C4-2B (cell line): ENCODE data around the gene PLEKHA5.

Source experiments
- H3K27ac ChIP-seq: fragments of 450-650 bp; 2 replicates; pipeline ENCODE4 v1.5.1; 2017
- CTCF ChIP-seq: fragments of 450-650 bp; conservative IDR thresholded peaks from 2 replicates; pipeline ENCODE4 v1.5.1; 2017; ENCODE audit warnings: mild to moderate bottlenecking
- ZFX ChIP-seq: fragments of 450-650 bp; IDR thresholded peaks from 2 replicates; pipeline ENCODE4 v1.6.1; 2017

The PLEKHA5 gene

DNA sequence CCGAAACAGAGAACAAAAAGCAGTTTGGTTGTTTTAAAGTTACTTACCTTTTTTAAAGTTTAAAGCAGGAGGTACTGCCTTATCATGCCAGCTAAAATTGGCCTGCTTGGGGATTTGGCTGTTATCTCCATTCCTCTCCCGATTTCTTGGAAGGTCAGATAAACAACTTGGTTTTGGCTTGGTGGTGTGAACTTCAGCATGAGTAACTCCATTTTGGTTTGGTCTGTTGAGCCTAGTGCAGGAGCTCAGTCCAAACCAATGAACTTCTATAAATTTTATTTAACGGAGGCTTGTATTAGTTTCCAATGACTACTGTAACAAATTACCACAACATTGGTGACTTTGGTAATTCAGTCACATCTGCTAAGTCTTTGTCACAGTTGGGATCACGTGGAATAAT, 82.3 kb downstream of the PLEKHA5 start:
- TF ChIP-seq ZFX (no peak), CTCF (no peak)
- no peak overlapping the region for H3K27ac ChIP-seq

GRCh38 chr12:19212245-19212644, 82.7 kb downstream of the PLEKHA5 start:
- no peak for TF ChIP-seq CTCF
- no peak for TF ChIP-seq ZFX
- no peak overlapping the region for H3K27ac ChIP-seq

DNA sequence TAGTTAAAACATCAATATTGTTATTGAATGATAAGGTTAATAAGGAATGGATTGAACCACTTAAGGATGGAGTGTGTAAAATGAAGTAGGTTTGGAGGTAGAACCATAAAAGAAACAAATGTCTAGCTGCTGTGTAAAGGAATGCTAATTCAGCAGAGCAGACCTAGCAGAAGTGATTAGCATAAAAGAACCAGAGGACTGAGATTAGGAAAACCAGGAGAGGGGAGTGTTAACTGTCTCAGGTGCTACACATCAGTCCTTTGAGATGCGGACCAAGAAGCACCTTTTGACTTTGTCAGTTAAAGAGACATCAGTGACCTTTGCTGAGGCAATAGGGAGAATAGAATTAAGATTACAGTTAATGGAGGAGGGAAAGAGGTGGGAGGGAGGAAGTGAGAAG, 84.5 kb downstream of the PLEKHA5 start:
- H3K27ac ChIP-seq, result no peak overlapping the region
- TF ChIP-seq ZFX (no peak), CTCF (no peak)

- no peak overlapping the region for H3K27ac ChIP-seq
- TF ChIP-seq ZFX (no peak), CTCF (no peak)
Measured at GRCh38 chr12:19215115-19215514, 85.6 kb downstream of the PLEKHA5 start.

DNA sequence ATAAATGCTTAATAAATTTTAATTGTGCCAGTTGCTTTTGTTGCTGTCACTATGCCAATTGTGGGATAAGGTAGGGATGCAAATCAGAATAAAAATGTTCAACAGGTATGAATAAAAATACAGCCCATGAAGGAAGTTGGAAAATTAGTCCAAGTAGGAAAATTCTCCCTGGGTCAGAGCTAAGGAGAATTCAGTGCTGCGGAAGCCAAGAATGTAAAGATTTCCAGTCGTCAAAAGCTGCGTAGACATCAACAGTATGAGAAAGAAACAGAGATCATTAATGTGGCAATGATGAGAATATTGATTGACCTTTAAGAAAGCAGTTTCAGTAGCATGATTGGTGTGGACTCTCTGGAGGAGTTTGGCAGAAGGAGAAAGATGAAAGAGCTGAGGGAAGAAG, 87.9 kb downstream of the PLEKHA5 start:
- no peak for TF ChIP-seq ZFX
- no peak for TF ChIP-seq CTCF
- H3K27ac ChIP-seq, result no peak overlapping the region

DNA sequence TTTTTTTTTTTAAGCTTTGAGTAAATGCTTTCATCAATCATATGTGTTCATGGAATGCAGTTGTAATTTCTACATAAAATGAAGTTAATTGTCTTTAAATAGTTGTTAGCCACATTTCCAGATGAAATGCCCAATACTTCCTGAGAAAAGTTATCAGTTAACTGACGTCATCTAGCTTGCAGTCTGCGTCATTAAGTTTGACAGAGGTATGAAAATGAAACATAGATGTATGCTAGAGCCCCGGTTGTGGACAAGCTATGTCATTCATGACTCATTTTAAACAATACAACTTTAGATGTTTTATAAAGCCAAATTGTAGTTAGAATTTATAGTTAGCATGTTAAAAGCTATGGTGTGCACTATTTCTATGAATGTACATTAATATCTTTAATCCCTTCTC, 90.7 kb downstream of the PLEKHA5 start:
- no peak for TF ChIP-seq ZFX
- no peak for TF ChIP-seq CTCF
- H3K27ac ChIP-seq, result no peak overlapping the region

DNA sequence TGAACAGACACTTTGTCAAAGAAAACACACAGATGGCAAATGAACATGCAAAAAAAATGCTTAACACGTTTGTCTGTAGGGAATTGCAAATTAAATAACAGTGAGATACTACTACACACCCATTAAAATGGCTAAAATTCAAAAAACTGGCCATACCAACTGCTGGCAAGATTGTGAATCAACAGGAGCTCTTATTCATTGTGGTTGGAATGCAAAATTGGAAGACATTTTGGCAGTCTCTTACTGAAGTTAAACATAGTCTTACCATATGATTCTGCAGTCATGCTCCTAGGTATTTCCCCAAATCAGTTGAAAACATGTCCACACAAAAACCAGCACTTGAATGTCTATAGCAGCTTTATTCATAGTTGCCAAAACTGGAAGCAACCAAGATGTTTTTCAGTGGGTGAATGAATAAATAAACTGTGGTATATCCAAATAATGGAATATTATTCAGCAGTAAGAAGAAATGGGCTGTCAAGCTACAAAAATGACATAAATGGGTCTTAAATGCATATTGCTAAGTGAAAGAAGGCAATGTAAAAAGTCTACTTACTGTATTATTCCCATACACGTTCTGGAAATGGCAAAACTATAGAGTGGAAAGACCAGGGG, 91.4 kb downstream of the PLEKHA5 start:
- no peak for TF ChIP-seq CTCF
- no peak for TF ChIP-seq ZFX
- H3K27ac ChIP-seq, result no peak overlapping the region
